GM13976 (cell line): ENCODE results near the gene SYK.

Experiments used
- DNase-seq: peaks from one replicate; pipeline ENCODE4 v3.0.0; 2012; ENCODE audit warnings: low spot score
- CTCF ChIP-seq: IDR thresholded peaks from 2 replicates; pipeline ENCODE4 v1.5.1; 2012; ENCODE audit warnings: borderline replicate concordance, mild to moderate bottlenecking; ENCODE audit not compliant: insufficient read depth; ENCODE audit errors: extremely low read depth, missing control alignments, control extremely low read depth
- in situ Hi-C: fragments of 300-500 bp; cut with MboI; formaldehyde crosslinking; loops from one replicate; pipeline ENCODE4 v1.12.0; 2022; ENCODE audit warnings: low sequenced_read_pairs, mixed read lengths, inconsistent platforms; ENCODE audit not compliant: unreplicated experiment

SYK gene

GRCh38 chr9:90821697-90822096, 20.1 kb downstream of the SYK start:
- DNase-seq = no peak
- no peak for TF ChIP-seq CTCF
- in situ Hi-C loops = no loop called here

- no peak for DNase-seq
- TF ChIP-seq CTCF = no peak
- in situ Hi-C loops = no loop called here
Observed at GRCh38 chr9:90822866-90823265, 21.2 kb downstream of the SYK start.

- no peak for DNase-seq
- in situ Hi-C loops = no loop called here
- TF ChIP-seq CTCF = no peak
Observed at GRCh38 chr9:90825586-90825985, 24.0 kb downstream of the SYK start.

GRCh38 chr9:90826326-90827020, 24.9 kb downstream of the SYK start:
- in situ Hi-C loops = no loop called here
- no peak for TF ChIP-seq CTCF
- no peak for DNase-seq

- in situ Hi-C loops = no loop called here
- TF ChIP-seq CTCF = no peak
- DNase-seq = peak; percentile 51
Observed at GRCh38 chr9:90827181-90827871, 25.7 kb downstream of the SYK start.

GRCh38 chr9:90830051-90830450, 28.4 kb downstream of the SYK start:
- in situ Hi-C loops = no loop called here

More at GRCh38 chr9:90830051-90830450, 28.4 kb downstream of the SYK start:
- DNase-seq = no peak
- peak; percentile 3 for TF ChIP-seq CTCF
